Karpas-422 (cell line): ENCODE data around the gene ATXN1. TPM values are rescaled to one million over a fixed set of nuclear protein-coding genes. Genes with fewer than 3 reads are reported as not detected.

Experiments used
- DNase-seq: peaks from one replicate; pipeline ENCODE4 v3.0.0-alpha.2; 2015
- H2AFZ ChIP-seq: fragments of 200-600 bp; sonication (generic); 2 replicates; pipeline ENCODE4 v1.6.1; 2014; ENCODE audit warnings: antibody characterized with exemption, low read length, mixed read lengths
- H3K27ac ChIP-seq: fragments of 200-600 bp; sonication (generic); 2 replicates; pipeline ENCODE4 v1.5.1; 2014; ENCODE audit warnings: mild to moderate bottlenecking, low read length, moderate library complexity
- H3K27me3 ChIP-seq: fragments of 200-600 bp; sonication (generic); 2 replicates; pipeline ENCODE4 v1.6.1; 2014; ENCODE audit warnings: low read length, mixed read lengths
- H3K36me3 ChIP-seq: fragments of 200-600 bp; sonication (generic); 2 replicates; pipeline ENCODE4 v1.6.1; 2014; ENCODE audit warnings: low read length, mixed read lengths; ENCODE audit not compliant: insufficient read depth
- H3K4me1 ChIP-seq: fragments of 200-600 bp; sonication (generic); 2 replicates; pipeline ENCODE4 v1.6.1; 2014; ENCODE audit warnings: mild to moderate bottlenecking, low read length, mixed read lengths
- H3K4me2 ChIP-seq: fragments of 200-600 bp; sonication (generic); 2 replicates; pipeline ENCODE4 v1.6.1; 2014; ENCODE audit warnings: low read length, low read depth, mild to moderate bottlenecking; ENCODE audit not compliant: poor library complexity, severe bottlenecking
- H3K4me3 ChIP-seq: fragments of 200-600 bp; sonication (generic); 2 replicates; pipeline ENCODE4 v1.5.1; 2014; ENCODE audit warnings: mild to moderate bottlenecking, antibody characterized with exemption, low read length, mixed read lengths
- H3K79me2 ChIP-seq: fragments of 200-600 bp; sonication (generic); 2 replicates; pipeline ENCODE4 v1.6.1; 2014; ENCODE audit warnings: mild to moderate bottlenecking, low read length, mixed read lengths
- H3K9ac ChIP-seq: fragments of 200-600 bp; sonication (generic); 2 replicates; pipeline ENCODE4 v1.6.0; 2014; ENCODE audit warnings: low read length
- H3K9me2 ChIP-seq: fragments of 200-600 bp; sonication (generic), shearing (Covaris generic); replicated peaks from 2 replicates; pipeline ENCODE4 v1.6.0; 2014; ENCODE audit warnings: mild to moderate bottlenecking, low read length, moderate library complexity; ENCODE audit not compliant: insufficient read depth
- H3K9me3 ChIP-seq: fragments of 300-700, 200-600 bp; sonication (generic); 2 replicates; pipeline ENCODE4 v1.6.1; 2014; ENCODE audit warnings: low read length, mixed read lengths
- H4K20me1 ChIP-seq: fragments of 200-600 bp; sonication (generic); 2 replicates; pipeline ENCODE4 v1.6.1; 2014; ENCODE audit warnings: mild to moderate bottlenecking, antibody characterized with exemption, low read length, low read depth; ENCODE audit not compliant: insufficient read depth
- total RNA-seq: library from RNA; depleted of rRNA; stranded (reverse); fragments of >200 nt; shearing (Covaris generic); gene quantifications from 2 replicates; pipeline ENCODE4 v1.2.3, GENCODE V29; 2014; ENCODE audit warnings: low replicate concordance

Gene ATXN1
- total RNA-seq, 1 experiment from 2014 or later: 0.37 TPM

DNA sequence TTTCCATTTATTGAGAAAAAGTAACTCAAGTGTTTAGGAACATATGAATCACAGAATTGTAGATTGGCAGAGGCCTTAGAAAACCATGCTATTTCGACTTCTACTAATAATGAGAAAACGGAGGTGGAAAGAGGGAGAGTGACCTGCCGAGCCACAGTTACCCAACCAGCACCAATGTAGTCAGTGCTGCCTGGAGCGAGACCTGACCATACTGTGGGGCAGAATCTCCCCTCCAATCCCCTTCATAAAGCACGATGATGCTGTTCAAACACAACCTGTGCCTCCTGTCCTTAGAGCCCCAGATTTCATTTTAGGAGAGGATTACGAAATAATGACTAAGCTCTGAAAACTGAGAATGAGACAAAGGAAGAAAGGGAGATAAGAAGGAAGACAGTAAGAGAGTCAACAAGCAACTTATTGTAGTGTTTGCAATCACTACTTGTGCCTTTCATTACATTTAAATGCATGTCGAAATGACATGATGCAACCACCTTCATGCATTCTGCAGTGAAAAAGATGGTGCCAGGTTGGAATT is 70.6 kb downstream of the ATXN1 start:
- no peak overlapping the region for H3K9ac ChIP-seq
- H3K9me3 ChIP-seq: no peaks in the 10 kb centered on the region
- H3K9me2 ChIP-seq: no peaks in the 10 kb centered on the region
- no peaks in the 10 kb centered on the region for H3K79me2 ChIP-seq
- H4K20me1 ChIP-seq: no peaks in the 10 kb centered on the region
- no peak overlapping the region for H2AFZ ChIP-seq
- no peak overlapping the region for H3K4me3 ChIP-seq
- H3K27ac ChIP-seq: no peak overlapping the region
- H3K27me3 ChIP-seq: no peaks in the 10 kb centered on the region
- H3K36me3 ChIP-seq: no peaks in the 10 kb centered on the region
- H3K4me1 ChIP-seq: no peaks in the 10 kb centered on the region
- H3K4me2 ChIP-seq: no peak overlapping the region
- no peak for DNase-seq

DNA sequence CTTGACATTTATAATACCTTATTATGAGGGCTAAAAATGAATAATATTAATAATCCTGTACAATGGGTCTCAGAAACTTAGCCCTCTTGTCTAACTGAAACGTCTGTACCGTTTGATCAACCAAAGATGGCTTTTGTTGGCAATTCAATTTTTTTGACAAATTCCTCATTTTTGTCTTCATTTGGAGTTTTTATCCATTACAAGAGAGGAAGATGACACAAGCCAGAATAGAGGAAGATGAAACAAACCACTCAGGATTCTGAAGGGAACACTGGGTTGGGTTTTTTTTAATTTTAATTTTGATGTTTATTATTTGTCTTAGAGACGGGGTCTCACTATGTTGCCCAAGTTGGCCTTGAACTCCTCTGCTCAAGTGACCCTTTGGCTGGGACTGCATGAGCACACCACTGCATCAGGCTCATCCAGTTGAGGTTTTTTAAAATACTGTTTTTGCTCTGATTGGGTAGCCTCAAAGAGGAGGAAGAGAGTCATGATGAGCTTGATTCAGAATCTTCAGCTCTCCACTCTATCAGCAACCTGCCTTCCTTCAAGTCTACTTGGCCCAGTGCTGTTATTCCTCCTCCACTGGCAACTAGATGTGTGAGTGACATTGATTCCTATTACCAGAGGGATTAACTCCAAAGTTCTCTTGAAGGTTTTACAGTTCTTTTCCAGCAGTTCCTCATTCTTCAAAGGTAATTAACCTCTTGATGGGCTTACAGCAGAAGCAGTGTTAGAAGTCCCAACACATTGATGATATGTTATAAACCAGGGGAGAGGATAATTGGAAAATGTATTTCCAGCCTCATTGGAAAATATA is 71.3 kb downstream of the ATXN1 start:
- Histone ChIP-seq H3K27ac (no peak overlapping the region), H4K20me1 (no peaks in the 10 kb centered on the region), H3K79me2 (no peaks in the 10 kb centered on the region), H3K9me2 (no peaks in the 10 kb centered on the region), H3K4me1 (no peaks in the 10 kb centered on the region), H2AFZ (no peak overlapping the region), H3K4me3 (no peak overlapping the region), H3K36me3 (no peaks in the 10 kb centered on the region), H3K4me2 (no peak overlapping the region), H3K9ac (no peak overlapping the region), H3K9me3 (no peaks in the 10 kb centered on the region), H3K27me3 (no peaks in the 10 kb centered on the region)
- DNase-seq: no peak

DNA sequence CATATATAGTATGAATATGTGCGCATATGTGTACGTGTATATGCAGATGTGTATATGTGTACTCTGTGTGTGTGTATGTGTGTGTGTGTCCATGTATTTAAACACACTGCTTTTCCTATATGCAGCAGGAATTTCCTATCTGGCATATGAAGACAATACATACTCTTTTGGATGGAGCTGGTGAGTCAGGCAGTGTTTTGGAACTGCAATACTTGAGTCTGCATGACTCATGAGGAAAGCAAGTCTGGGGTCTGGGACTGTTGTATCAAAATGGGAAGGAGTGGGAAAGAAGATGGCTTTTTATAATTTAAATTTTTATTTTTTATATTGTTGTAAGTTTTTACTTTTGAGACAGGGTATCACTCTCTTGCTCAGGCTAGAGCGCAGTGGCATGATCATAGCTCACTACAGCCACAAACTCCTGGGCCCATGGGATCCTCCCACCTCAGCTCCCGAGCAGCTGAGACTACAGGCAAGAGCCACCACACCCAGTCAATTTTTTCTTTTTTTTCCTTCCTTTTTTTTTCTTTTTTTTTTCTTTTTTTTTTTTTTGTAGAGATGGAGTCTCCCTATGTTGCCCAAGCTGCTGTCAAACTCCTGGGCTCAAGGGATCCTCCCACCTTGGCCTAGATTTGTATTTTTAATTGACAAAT is 72.2 kb downstream of the ATXN1 start:
- H3K9me2 ChIP-seq: no peaks in the 10 kb centered on the region
- no peaks in the 10 kb centered on the region for H4K20me1 ChIP-seq
- H3K9me3 ChIP-seq: no peaks in the 10 kb centered on the region
- no peaks in the 10 kb centered on the region for H3K79me2 ChIP-seq
- H3K27me3 ChIP-seq: no peaks in the 10 kb centered on the region
- no peak overlapping the region for H3K27ac ChIP-seq
- H3K4me1 ChIP-seq: no peaks in the 10 kb centered on the region
- no peak for DNase-seq
- no peak overlapping the region for H3K4me3 ChIP-seq
- no peak overlapping the region for H3K9ac ChIP-seq
- H3K4me2 ChIP-seq: no peak overlapping the region
- H2AFZ ChIP-seq: no peak overlapping the region
- no peaks in the 10 kb centered on the region for H3K36me3 ChIP-seq

DNA sequence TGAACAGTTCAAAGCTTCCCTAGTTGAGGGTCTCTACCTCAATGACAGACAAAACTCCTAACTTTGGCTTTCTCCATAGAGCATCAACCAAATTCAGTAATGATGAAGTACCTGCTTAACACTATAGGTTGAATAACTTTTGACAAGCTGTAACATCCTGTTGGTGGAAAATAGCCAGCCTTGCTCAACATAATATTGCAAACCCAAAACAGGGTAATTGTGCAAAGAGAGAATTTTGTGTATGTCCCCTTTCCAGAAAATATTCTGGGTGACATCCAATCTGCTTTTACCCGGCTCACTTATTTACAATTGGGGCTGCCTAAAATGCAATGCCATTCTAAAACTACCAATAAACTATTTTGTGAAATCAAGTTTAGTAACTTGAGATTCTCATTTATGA is 72.8 kb downstream of the ATXN1 start:
- H3K4me1 ChIP-seq: no peaks in the 10 kb centered on the region
- H4K20me1 ChIP-seq: no peaks in the 10 kb centered on the region
- no peaks in the 10 kb centered on the region for H3K9me3 ChIP-seq
- H3K27me3 ChIP-seq: no peaks in the 10 kb centered on the region
- no peak overlapping the region for H3K27ac ChIP-seq
- H3K9me2 ChIP-seq: no peaks in the 10 kb centered on the region
- H3K4me3 ChIP-seq: no peak overlapping the region
- no peaks in the 10 kb centered on the region for H3K36me3 ChIP-seq
- no peak overlapping the region for H2AFZ ChIP-seq
- H3K4me2 ChIP-seq: no peak overlapping the region
- H3K9ac ChIP-seq: no peak overlapping the region
- no peak for DNase-seq
- no peaks in the 10 kb centered on the region for H3K79me2 ChIP-seq

DNA sequence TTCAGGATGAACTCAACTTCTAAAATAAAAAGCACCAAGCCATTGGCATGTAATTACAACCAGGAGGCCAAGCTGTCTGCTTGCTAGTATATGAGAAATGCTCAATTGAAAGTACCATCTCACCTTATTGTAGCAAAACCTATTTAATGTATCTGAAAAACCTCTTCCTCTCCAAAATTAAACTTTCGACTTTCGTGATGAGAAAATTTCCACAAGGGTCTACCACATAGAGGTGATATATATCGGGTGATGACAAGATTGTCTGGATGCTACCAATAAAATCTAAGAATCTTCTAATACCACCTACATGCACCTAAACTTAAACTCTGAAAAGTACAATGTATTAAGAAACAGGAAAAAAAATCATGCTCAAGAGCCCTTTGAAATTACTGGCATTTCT is 74.2 kb downstream of the ATXN1 start:
- H2AFZ ChIP-seq: no peak overlapping the region
- H3K4me3 ChIP-seq: no peak overlapping the region
- H3K79me2 ChIP-seq: no peaks in the 10 kb centered on the region
- no peaks in the 10 kb centered on the region for H3K27me3 ChIP-seq
- H3K4me1 ChIP-seq: no peaks in the 10 kb centered on the region
- no peaks in the 10 kb centered on the region for H3K36me3 ChIP-seq
- no peak overlapping the region for H3K4me2 ChIP-seq
- H3K9ac ChIP-seq: no peak overlapping the region
- no peaks in the 10 kb centered on the region for H3K9me3 ChIP-seq
- no peaks in the 10 kb centered on the region for H4K20me1 ChIP-seq
- H3K27ac ChIP-seq: no peak overlapping the region
- no peaks in the 10 kb centered on the region for H3K9me2 ChIP-seq
- DNase-seq: no peak

DNA sequence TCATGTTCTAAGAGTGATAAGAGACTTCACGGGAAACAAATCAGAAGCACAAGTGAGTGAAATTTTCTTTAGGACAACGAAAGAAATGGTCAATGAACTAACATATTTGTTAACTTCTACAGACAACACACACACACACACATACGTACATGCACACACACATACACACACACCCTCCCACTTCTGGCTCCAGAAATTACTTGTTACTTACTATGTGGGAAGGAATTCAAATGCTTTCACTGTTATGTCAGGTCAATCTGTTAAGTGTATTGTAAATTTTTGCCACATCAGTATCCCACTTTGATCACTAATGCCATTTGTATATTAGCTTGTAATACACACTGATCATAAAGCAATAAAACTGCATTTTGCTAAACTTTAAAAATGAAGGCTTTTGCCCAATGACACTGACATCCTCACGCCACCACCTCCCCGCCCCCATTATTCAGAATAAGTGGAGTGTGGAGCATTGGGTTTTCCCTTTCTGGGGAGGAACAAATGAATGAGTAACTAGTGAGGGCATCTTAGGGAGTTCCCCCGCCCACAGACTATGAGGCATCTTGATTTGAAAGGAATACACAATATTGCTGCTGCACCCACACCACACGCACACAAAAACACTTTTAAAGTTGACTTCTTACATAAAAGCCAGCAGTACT is 76.2 kb downstream of the ATXN1 start:
- H3K4me1 ChIP-seq: no peaks in the 10 kb centered on the region

DNA sequence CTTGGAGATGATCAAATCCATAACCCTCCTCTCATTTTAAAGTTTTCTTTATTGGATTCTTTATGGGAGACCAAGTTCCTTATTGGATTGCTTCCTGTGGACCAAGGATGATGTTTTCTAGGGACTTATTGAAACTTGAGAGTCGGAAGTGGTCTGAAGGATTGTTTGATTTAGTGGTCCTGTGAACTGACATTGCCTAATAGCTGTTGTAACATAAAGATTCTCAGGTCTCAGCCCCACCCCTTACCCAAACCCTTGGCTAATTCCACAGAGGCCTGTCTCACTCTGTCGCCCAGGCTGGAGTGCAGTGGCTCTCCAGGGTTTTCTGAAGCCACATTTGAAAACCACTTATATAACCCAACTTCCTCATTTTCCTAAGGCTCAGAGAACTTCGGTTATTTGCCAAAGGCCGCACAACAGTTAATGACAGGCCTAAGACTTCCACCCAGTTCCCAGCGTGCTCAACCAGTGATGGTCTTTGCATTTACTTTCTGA is 77.0 kb downstream of the ATXN1 start:
- H3K36me3 ChIP-seq: no peaks in the 10 kb centered on the region
- no peaks in the 10 kb centered on the region for H3K79me2 ChIP-seq
- H3K4me2 ChIP-seq: no peak overlapping the region
- H2AFZ ChIP-seq: no peak overlapping the region
- H3K4me3 ChIP-seq: no peak overlapping the region
- no peaks in the 10 kb centered on the region for H3K9me3 ChIP-seq
- DNase-seq: no peak
- H3K9me2 ChIP-seq: no peaks in the 10 kb centered on the region
- no peaks in the 10 kb centered on the region for H4K20me1 ChIP-seq
- no peaks in the 10 kb centered on the region for H3K4me1 ChIP-seq
- H3K27ac ChIP-seq: no peak overlapping the region
- no peak overlapping the region for H3K9ac ChIP-seq
- H3K27me3 ChIP-seq: no peaks in the 10 kb centered on the region

More for the DNA sequence above, 76.2 kb downstream of the ATXN1 start:
- no peaks in the 10 kb centered on the region for H3K79me2 ChIP-seq
- no peak overlapping the region for H2AFZ ChIP-seq
- no peaks in the 10 kb centered on the region for H3K27me3 ChIP-seq
- H3K36me3 ChIP-seq: no peaks in the 10 kb centered on the region
- DNase-seq: no peak
- H3K27ac ChIP-seq: no peak overlapping the region
- H4K20me1 ChIP-seq: no peaks in the 10 kb centered on the region
- no peak overlapping the region for H3K4me3 ChIP-seq
- no peak overlapping the region for H3K9ac ChIP-seq
- H3K4me2 ChIP-seq: no peak overlapping the region
- H3K9me2 ChIP-seq: no peaks in the 10 kb centered on the region
- no peaks in the 10 kb centered on the region for H3K9me3 ChIP-seq

DNA sequence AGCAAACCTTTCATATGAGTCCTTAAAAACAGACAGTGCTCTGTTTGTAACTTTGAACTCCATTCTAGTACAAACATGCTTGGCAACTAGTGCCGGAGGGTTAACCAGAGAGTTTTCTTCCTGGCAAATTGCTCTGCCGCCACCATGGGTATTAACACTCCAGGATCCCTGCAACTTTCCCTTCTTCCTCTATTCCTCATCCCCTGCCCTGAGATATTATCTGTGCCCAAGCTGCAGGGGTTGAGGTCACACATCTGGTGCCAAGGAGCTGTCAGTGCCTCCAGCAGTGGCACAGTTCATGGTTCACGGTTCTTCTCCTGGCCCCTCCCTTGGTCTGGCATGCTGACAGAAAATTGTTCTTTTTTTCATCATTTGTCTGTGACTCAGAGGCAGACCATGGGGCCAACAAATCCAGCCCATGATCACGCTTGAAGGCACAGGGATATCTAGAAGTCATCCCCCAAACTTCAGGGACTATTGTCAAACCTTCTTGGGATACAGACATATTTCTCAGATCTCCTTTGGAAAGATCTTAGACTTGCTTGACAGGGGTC is 77.5 kb downstream of the ATXN1 start:
- Histone ChIP-seq H3K79me2 (no peaks in the 10 kb centered on the region), H3K4me2 (no peak overlapping the region), H3K4me1 (no peaks in the 10 kb centered on the region), H3K36me3 (no peaks in the 10 kb centered on the region), H2AFZ (no peak overlapping the region), H3K4me3 (no peak overlapping the region), H3K9me2 (no peaks in the 10 kb centered on the region), H3K9ac (no peak overlapping the region), H3K27ac (no peak overlapping the region), H4K20me1 (no peaks in the 10 kb centered on the region), H3K9me3 (no peaks in the 10 kb centered on the region), H3K27me3 (no peaks in the 10 kb centered on the region)
- no peak for DNase-seq
